ENCODE measurements around the gene B3GLCT. TPM values are rescaled to one million over a fixed set of nuclear protein-coding genes. Genes with fewer than 3 reads are reported as not detected.
"Not testable (repeated sequence)": the region's sequence is repeated elsewhere in the genome, so short reads cannot be mapped to it uniquely, and the experiment has no call there.

B3GLCT gene
- 10.3 and 10.9 TPM in 2 replicates for total RNA-seq (2014; rRNA removed; shearing (Covaris generic))

DNA sequence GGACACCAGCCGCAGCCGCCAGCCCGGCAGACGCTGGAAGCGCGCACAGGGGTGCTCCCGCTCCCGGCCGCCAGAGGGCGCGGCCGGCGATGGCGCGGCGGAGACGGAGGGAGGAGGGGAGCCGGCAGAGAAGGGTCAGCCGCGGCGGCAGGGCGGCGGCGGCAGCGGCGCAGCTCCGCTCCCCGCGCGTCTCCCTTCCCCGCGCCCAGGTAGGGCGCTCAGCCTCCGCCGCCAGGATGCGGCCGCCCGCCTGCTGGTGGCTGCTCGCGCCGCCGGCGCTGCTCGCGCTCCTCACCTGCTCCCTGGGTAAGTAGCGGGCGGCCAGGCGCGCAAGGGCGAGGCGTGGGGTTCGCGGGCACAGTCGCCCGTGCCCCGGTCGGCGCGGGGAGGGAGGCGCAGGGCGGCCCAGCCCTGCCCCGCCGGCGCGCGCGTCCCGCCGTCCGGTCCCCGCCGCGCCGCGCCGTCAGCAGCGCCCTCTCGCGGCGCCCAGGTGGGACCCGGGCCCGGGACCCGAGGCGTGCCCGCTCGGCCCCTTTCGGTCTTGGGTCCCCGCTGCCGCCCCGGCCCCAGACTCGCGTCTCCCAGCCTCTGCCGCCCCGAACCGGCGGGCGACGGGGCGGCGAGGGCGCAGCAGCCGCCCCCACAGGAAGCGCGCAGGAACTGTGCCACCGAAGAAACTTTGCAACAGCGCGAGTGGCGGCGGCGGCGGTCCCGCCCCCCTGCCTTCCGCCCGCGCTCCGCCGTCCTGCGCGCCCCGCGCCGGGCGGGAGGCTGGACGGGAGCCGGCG lies at the start of gene B3GLCT:
Gene B3GLCT (plus strand): TSS at position 127 of the 788 bp plus-strand sequence. CDS start 110 bp downstream, at position 237.
- peak; percentile 49 for DNase-seq (ENCODE audit: low spot score)

DNA sequence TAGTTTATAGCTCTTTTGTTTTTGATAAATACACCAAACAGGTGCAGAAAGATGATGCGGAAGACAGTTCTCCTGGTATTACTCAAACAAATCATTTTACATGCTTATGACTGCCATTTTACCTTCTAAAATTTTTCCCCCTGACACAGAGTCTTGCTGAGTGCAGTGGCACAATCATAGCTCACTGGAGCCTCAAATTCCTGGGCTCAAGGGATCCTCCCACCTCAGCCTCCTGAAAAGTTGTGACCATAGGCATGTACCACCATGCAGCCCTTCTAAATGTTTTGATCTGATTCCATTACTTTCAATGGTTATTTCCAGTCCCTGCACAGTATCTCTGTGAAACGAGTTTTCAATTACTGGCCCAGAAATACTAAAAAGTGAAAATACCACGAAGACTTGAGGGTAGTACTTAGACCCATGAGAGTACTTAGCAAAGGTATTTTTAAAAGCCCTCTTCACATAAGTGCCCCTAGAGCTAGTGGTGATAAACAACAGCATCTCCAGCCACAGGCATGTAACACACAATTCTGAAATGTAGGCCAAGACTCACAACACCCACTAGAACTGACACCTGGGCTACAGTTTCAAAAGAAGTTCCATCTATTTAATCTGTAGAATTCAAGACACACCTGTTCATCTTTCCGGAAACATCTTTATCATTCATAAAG lies 49.3 kb upstream of the B3GLCT start:
- DNase-seq (ENCODE audit: low spot score): no peak

DNA sequence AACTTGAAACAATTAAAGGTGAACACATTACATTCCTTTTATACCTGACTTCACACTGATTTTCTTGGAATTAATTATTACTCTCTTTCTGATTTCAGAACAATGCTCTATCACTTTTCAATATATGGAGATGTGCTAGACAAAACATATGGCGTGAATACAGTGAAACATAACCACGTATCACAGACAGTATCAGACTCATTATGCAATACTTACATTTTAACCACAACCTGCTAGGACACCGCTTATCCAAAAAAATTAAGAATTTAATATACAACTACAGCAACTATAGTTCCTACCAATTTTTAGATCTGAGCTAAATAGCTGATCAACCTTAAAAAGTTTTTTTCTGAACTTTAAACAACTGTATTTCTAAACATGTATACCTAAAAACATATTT lies 47.9 kb upstream of the B3GLCT start:
- DNase-seq (ENCODE audit: low spot score): no peak

DNA sequence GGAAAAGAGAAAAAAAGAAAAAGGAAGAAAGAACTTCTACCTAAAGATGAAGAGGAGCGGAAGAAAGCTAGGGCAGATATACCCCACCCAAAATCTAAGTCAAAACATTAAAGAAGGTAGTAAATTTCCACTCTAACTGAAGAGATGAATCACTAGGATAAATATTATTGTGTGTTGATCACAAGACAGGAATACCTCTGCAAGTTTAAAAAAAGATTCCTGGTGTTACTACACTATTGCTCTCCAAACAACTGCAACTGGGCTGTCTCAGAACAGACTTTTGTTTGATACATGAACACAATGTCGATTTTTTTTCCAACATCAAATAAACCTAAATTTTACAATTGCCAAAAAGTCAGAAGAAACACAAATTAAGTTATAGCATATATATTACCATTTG lies 44.8 kb upstream of the B3GLCT start:
- no peak for DNase-seq (ENCODE audit: low spot score)

DNA sequence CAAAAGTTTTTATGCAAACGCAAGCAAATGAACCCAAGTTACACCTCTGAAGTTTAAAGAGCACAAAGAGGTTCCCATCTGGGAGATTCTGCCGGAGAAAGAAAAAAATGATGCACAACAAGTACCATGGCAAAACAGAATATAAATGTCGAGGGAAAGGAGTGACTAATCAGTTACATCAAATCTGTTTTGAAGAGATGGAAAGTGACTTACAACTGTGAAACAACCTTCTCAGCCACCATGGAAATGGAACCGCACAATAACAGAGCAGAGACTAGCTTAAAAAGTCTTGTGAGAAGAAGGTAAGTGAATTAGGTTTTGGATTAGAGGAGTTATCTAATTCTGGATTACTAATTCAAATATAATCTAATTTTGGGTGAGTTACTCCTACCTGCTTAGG lies 40.5 kb upstream of the B3GLCT start:
- no peak for DNase-seq (ENCODE audit: low spot score)

DNA sequence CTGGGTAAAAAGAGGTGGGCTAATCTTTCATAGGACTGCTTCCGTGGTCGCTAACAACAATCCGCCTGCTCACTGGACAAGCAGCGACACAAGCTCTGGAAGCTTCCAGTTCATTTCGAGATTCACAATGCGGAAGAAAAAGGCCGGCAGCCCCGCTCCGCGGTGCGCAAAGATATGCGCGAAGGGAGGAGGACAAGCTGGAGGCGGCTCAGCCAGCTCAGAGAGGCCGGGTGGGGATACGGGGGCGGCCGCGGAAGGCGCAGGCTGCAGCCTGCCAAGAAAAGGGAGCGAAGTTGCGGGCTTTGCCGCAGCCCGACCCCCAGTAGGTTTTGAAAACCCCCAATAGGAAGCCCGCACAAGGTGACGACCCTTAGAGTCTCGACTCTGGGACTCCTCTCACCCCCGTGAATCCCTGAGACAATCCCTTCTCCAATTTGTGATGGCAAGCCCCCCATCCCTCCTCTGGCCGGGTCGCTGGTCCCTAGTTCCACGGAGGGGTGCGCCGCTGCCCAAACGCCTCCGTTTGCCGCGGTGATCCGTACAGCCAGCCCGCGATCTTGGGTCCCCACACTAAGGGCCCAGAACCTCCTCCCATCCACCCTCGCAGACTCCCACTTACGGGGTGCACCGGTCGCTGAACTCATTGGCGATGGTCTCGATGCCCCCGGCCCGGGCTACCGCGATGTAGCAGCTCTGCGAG lies 38.8 kb upstream of the B3GLCT start:
- peak; percentile 6 for DNase-seq (ENCODE audit: low spot score)

DNA sequence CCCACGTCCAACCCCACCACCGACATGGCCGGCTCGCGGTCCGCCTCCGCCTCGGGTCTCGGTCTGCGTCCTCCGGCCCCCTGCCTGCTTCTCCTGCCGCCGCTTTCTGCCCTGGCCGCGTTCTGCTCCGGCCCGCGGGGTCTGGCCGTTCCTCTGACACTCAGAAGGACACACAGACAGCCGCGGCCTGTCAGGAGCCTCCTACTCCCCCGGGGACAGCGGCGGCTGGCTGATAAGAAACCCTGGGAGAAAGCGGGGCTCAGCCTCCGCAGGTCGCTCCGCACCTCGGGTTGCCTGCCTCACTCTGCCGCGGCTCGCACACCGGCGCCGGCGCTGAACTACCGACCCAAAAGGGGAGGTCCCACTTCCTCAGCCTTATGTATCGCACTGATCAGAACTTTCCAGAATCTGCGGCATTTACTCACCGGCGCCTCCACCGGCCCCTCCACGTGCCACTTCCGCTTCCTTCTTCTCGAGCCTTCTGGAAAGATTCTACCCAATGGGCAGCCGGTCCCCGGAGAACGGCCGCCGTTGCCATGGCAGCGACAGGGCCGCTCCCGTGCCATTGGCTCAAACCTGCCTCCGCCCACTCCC lies 38.1 kb upstream of the B3GLCT start, which contains the start of gene HSPH1:
Gene HSPH1 (minus strand): TSS at position 348 of the 594 bp plus-strand sequence. CDS start 322 bp downstream, at position 26.
- DNase-seq (ENCODE audit: low spot score): peak; percentile 94

DNA sequence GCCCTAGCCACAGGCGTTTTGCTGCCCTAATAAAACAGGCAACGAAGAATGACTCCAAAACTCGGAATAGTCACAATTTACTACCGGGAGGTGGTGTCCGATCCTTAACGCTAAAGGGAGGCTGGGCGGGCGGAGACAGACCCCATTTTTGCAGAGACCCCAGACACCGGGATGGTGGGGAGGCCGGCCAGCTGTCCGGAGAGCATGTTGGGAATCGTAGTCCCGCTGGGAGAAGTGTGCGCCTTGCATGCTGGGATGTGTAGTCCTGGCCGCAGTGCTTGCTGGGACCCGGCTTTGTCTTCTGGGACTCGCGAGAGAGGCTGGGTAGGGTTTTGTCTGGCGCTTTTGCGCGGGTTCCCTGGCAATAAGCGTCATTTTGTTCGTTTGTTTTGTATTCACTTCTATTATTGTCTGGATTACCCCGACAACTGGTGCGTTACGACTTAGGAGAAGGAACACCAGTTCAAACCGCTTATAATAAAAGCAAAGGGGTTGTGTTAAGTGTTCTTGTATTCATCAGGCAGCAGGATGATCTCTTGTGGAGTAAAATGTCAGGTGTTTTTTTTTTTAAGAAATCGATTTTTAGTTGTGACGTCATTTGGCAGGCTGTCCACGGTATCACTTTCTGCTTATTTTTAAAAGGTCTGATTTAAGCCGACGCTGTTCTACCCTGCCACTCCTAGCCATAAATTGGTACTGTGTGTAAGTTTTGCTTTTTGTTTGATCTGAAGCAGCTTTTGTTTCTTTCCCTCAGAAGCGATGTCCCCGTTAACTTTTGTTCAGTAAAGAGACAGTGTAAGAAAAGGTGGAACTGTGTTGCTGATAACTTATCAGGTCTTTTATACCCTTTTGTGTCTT lies 37.4 kb upstream of the B3GLCT start:
- peak; percentile 95 for DNase-seq (ENCODE audit: low spot score)

DNA sequence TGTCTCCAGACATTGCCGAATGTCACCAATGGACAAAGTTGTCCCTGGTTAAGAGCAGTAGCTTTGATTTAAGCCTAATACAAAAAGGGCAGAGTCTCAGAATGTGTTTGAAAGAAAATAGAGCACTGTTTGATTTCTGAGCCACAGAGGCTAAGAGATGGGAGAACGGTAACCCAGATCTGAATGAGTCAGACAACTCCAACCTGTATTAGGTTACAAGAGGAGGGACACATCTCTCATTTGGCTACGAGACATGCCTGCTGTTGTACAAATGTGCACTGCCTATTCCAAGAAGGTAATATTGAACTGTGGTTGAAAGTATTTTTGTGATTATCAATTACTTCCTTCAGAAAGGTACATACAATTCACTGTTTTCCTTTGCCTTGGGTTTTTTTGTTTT lies 33.2 kb upstream of the B3GLCT start:
- DNase-seq (ENCODE audit: low spot score): no peak

DNA sequence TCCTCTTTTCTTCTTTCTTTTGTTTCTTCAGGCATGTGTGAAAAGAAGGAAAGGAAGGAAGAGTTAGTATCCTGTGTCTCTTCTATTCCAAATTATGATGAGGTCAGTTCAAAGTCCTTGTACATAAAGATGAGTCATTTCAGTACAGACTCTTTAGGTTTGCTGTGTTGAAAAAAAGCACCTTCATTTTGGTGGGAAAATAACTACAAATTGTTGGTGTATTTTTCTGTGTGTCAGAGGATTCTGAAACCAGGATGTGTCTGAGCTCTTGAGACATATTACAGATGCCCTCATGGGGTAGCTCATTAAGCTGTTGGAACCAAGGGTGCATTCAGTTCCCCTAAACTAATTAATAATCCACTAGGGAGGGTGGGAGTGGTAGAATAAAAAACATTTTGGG lies 32.3 kb upstream of the B3GLCT start:
- DNase-seq (ENCODE audit: low spot score): no peak

DNA sequence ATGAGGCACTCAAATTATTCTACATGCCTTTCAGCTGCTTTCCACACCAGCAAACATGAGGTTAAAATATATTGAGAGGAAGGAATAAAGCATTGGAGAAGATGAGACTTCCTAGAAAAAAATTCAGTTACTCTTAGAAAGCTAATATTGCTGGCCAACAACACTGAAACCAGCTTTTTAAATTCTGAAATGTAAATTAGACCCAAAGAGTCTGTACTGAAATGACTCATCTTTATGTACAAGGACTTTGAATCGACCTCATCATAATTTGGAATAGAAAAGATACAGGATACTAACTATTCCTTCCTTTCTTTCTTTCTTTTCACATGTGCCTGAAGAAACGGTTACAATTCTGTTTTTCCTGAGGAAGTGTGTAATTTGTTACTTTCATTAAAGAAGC lies 31.6 kb upstream of the B3GLCT start:
- DNase-seq (ENCODE audit: low spot score): no peak

DNA sequence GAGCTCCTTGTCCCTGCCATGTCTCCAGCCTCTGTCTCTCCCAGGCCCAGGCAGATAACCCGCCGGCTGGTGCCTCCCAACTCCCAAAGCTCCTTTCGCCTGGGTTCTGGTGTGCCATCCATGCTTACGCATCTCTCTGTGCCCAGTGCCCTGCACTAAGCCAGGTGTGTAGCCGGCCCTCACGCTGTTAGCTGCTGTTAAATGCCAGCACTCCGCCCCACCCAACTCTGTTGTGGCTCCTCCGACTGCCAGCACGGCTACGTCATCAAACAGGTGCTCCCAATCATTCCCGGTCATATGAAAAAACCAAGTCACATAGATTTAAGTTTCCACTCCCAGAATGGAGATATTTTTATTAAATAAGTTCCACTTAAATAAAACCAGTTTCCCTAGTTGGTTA lies 31.0 kb upstream of the B3GLCT start:
- no peak for DNase-seq (ENCODE audit: low spot score)

DNA sequence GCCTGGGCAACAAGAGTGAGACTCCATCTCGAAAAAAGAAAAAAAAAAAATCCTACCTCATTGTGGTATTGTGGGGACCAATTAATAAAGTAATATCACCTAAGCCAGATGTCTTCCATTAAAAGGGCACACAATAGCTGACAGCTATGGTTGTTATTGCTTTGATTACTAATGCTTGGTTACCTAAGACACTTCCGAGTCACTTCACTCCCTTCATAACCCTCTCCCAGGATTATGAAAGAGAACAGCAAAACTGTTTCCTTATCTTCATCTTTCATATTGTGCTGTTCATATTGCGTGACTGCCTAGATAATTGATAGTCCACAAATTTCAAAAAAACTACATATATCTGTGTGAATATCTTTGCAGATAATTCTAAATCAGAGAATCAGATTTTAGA lies 27.8 kb upstream of the B3GLCT start:
- no peak for DNase-seq (ENCODE audit: low spot score)

DNA sequence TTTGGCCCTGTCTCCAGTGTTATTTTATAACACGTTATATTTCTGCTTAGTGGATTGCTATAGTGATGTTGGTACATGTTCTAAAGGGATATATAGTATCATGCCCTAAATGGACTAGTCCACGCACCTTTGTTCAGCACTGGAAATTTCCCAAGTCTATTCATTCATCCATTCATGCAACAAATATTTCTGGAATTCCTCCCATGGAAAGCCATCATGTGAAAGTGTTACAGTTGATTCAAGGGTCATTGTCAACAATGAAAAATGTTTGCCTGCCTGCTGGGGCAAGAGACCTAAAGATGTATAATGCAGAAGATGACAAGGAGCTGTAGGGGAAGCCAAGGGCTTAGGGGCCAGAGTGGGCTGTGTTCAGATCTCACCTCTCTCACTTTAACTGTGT lies 27.2 kb upstream of the B3GLCT start:
- peak; percentile 21 for DNase-seq (ENCODE audit: low spot score)

DNA sequence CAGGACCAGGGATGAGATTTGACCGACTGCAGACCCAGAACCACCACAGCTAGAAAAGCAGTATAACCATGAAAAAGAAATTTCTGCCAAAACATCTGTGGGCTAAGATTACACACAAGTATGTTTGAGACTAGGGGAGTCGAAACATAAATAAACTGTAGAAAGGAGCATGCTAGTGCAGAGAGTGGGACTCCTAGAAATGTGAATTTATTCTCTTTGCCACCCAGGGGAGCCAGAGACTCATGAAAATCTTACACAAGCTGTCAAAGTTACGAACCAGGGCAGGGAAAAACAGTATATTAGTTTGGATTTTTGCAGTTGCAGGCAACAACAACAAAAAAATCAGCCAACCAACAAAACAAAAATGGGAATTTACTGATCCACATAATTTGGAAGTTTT lies 25.8 kb upstream of the B3GLCT start:
- DNase-seq (ENCODE audit: low spot score): no peak

DNA sequence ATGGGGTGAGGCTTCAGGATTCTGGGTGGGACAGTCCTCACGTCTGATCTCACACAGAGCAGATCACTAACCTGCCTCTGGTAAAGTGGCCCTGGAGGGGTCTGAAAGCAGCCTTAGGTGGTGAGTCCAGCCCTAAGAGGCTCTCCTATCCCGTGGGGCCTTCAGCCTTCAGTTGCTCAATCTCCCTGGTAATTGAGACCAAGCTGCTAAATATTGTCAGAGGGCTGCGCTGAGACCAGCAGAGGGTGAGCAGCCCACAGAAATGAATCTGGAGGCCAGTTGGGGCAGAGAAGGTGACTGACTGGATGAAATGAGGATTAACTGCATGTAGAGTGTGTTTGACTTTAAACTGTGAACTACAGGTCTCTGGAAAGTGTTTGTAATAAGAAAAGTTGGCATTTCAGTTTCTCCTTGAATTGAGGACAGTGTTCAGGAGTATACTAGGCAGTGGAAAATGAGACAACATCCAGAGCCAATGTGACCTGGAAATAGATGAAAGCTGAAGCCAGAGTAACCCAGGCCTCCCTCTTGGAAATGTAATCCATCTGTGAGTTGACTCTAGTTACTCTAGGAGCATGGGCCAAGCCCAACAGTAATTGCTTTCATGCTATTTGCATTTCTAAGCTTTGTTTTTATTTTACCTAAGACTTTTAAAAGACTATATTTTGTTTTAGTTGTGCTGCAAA lies 23.8 kb upstream of the B3GLCT start:
- DNase-seq (ENCODE audit: low spot score): no peak

DNA sequence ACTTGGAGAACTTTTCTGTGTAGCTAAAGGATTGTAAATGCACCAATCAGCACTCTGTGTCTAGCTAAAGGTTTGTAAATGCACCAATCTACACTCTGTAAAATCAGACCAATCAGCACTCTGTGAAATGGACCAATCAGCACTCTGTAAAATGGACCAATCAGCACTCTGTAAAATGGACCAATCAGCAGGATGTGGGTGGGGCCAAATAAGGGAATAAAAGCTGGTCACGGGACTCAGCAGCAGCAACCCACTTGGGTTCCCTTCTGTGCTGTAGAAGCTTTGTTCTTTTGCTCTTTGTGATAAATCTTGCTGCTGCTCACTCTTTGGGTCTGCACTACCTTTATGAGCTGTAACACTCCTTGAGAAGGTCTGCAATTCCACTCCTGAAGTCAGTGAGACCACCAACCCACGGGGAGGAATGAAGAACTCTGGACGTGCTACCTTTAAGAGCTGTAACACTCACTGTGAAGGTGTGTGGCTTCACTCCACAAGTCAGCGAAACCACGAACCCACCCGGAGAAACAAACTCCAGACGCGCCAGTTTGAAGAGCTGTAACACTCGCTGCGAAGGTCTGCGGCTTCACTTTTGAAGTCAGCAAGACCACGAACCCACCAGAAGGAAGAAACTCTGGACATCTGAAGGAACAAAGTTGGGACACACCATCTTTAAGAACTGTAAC lies 21.8 kb upstream of the B3GLCT start:
- not testable (repeated sequence) for DNase-seq (ENCODE audit: low spot score)

DNA sequence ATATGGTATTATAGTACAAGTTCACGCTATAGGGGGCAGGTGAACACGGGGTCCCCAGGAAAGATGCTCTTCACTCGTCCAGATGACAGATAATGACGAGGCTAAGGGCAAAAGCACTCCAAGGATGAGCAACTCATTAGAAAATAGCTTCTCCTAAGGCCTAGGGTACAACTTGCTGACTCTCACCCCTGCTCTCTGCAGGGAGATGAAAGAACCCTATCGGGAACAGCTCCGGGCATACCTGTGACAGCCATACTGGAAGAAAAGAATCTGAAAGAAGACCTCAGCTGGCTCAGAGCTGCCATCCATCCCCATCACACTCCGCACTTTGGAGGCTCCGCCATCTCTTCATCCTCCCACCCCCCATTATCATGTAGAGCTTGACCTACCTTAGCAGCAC lies 20.5 kb upstream of the B3GLCT start:
- DNase-seq (ENCODE audit: low spot score): no peak

DNA sequence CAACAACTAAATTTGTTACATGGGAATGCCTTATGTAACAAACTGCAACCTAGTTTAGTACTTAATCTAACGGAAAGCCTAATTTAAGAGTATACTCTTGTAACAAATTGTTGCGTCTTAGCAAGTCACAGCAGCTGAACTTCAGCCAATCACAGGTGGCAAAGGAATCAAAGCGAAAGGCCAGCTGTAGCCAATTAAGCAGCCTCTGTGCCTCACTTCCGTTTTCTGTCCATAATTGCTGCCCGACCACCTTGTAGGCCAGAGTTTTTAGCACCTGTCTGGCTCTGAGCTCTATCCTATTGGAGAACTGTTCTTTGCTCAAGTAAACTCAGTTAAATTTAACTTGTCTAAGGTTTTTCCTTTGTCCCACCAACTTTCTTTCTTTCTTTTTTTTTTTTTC lies 20.0 kb upstream of the B3GLCT start:
- no peak for DNase-seq (ENCODE audit: low spot score)

DNA sequence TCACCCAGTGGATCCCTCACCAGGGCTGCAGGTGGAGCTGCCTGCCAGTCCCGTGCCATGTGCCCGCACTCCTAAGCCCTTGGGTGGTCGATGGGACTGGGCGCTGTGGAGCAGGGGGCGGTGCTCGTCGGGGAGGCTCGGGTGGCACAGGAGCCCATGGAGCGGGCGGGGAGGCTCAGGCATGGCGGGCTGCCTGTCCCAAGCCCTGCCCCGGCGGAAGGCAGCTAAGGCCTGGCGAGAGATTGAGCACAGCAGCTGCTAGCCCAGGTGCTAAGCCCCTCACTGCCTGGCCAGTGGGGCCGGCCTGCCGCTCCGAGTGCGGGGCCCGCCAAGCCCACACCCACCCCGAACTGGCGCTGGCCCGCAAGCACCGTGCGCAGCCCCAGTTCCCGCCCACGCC lies 16.8 kb upstream of the B3GLCT start:
- DNase-seq (ENCODE audit: low spot score): no peak

All from H4 (cell line).